Lung (tissue), 12 donors: ENCODE results near the gene PJA1. TPM values are rescaled to one million over a fixed set of nuclear protein-coding genes. Genes with fewer than 3 reads are reported as not detected.

Experiments
- ATAC-seq: fragments of 200-7000 bp; cut with Tn5 transposase; one replicate; pipeline ENCODE4 v1.9.1; 2020; ENCODE audit warnings: moderate number of reproducible peaks; ENCODE audit not compliant: insufficient read depth, low FRiP score
- DNase-seq, 3 donors: peaks; one replicate each; pipeline ENCODE4 v3.0.0-alpha.2; 2013 to 2017
- H3K27ac ChIP-seq, 2 donors: one replicate each; pipeline ENCODE4 v1.5.1; 2013; ENCODE audit warnings: mild to moderate bottlenecking in 2 of 2, moderate library complexity in 2 of 2, control low read depth in 1 of 2, inconsistent platforms in 1 of 2, low read depth in 1 of 2, low read length in 1 of 2
- H3K27me3 ChIP-seq, 3 donors: one replicate each; pipeline ENCODE4 v1.5.1; 2013; ENCODE audit warnings: low read length in 2 of 3; ENCODE audit not compliant: control insufficient read depth in 3 of 3, insufficient read depth in 3 of 3
- H3K36me3 ChIP-seq, 4 donors: one replicate each; pipeline ENCODE4 v1.5.1; 2013; ENCODE audit warnings: low read length in 4 of 4, mild to moderate bottlenecking in 1 of 4, moderate library complexity in 1 of 4; ENCODE audit not compliant: control insufficient read depth in 4 of 4, insufficient read depth in 4 of 4
- H3K4me1 ChIP-seq, 5 donors: one replicate each; pipeline ENCODE4 v1.5.1; 2013; ENCODE audit warnings: low read length in 5 of 5, mild to moderate bottlenecking in 2 of 5, moderate library complexity in 1 of 5; ENCODE audit not compliant: control insufficient read depth in 5 of 5, insufficient read depth in 5 of 5
- H3K4me3 ChIP-seq: one replicate; pipeline ENCODE4 v1.5.1; 2013; ENCODE audit warnings: mild to moderate bottlenecking, control low read depth, moderate library complexity
- H3K9ac ChIP-seq, 2 donors: one replicate each; pipeline ENCODE4 v1.5.1; 2013; ENCODE audit warnings: low read length in 2 of 2, control low read depth in 1 of 2; ENCODE audit not compliant: insufficient read depth in 1 of 2
- H3K9me3 ChIP-seq, 4 donors: one replicate each; pipeline ENCODE4 v1.5.1; 2013; ENCODE audit warnings: low read length in 3 of 4, mild to moderate bottlenecking in 1 of 4, moderate library complexity in 1 of 4; ENCODE audit not compliant: control insufficient read depth in 4 of 4, insufficient read depth in 3 of 4
- CTCF ChIP-seq: IDR thresholded peaks from 2 replicates; pipeline ENCODE4 v1.5.1; 2012; ENCODE audit warnings: mild to moderate bottlenecking; ENCODE audit errors: control extremely low read depth, extremely low read depth
- WGBS, 2 donors: extraction: QIAGEN DNeasy Blood & Tissue Kit; methylation state at CpG; one replicate each; pipeline ENCODE4 v1.1.7; 2013; 5-methylcytosine and 5-hydroxymethylcytosine counted together
- polyA plus RNA-seq, 2 donors: library from polyadenylated mRNA; stranded (reverse); fragments of 200-250 nt; gene quantifications; one replicate each; pipeline ENCODE4 v1.2.1, GENCODE V29; 2013
- total RNA-seq, 2 donors: library from RNA; depleted of rRNA in 1 of 2; stranded (reverse); fragments of >200 nt in 1 of 2; gene quantifications; one replicate each; pipeline ENCODE4 v1.2.1, GENCODE V29; 2014 to 2021
- donor health status: control.
- donor health status: control.
- donor health status: Bipolar disorder and iron deficiency.
- donor health status: healthy.
- donor health status: DM: yes; HTN: yes; CAD: no.

The PJA1 gene
- total and polyA plus RNA-seq, 4 donors = 4.5 to 28.3 (median 15.2) TPM

- DNase-seq (no peak), ATAC-seq (no peak)
- no peak overlapping the region for H3K9ac ChIP-seq
- WGBS, 2 donors = 73 to 85% methylated on average over 5 of the region's 5 CpGs
- no peak overlapping the region for H3K4me3 ChIP-seq
- no peaks in the 10 kb centered on the region for H3K9me3 ChIP-seq
- H3K27ac ChIP-seq = no peak overlapping the region
- H3K36me3 ChIP-seq = peaks cover 0 to 3% (median 0%) of the 10 kb centered on the region in 4 donors
- peaks cover 0 to 35% (median 4%) of the 10 kb centered on the region in 5 donors for H3K4me1 ChIP-seq
- TF ChIP-seq CTCF = no peak
- H3K27me3 ChIP-seq = peaks cover 2 to 9% (median 2%) of the 10 kb centered on the region in 3 donors
These were observed 9.3 kb downstream of the PJA1 start for GRCh38 chrX:69155786-69156520.

GRCh38 chrX:69154051-69154450 is 11.2 kb downstream of the PJA1 start:
- Histone ChIP-seq H3K4me3 (no peak overlapping the region), H3K9me3 (no peaks in the 10 kb centered on the region), H3K27me3 (peaks cover 2 to 5% (median 2%) of the 10 kb centered on the region in 3 donors), H3K36me3 (no peaks in the 10 kb centered on the region), H3K9ac (no peak overlapping the region), H3K27ac (no peak overlapping the region), H3K4me1 (peaks cover 0 to 31% (median 4%) of the 10 kb centered on the region in 5 donors)
- DNase-seq (no peak), ATAC-seq (no peak)
- WGBS, 2 donors = 81 to 92% methylated on average over 6 of the region's 6 CpGs
- TF ChIP-seq CTCF = no peak

GRCh38 chrX:69153060-69153730 is 12.1 kb downstream of the PJA1 start:
- TF ChIP-seq CTCF = no peak
- no peak overlapping the region for H3K4me3 ChIP-seq
- 68 to 72% methylated on average over 8 of the region's 8 CpGs for WGBS, 2 donors
- ATAC-seq = no peak
- H3K27ac ChIP-seq = no peak overlapping the region
- peaks cover 0 to 23% (median 4%) of the 10 kb centered on the region in 5 donors for H3K4me1 ChIP-seq
- peak overlapping the region in 1 of 2 donors; percentile 26 for H3K9ac ChIP-seq
- H3K9me3 ChIP-seq = no peaks in the 10 kb centered on the region
- peak; percentile 95 to 97 (median 96) for DNase-seq
- peaks cover 2 to 5% (median 2%) of the 10 kb centered on the region in 3 donors for H3K27me3 ChIP-seq
- no peaks in the 10 kb centered on the region for H3K36me3 ChIP-seq
